H1 (cell line): ENCODE measurements around the gene USP12. TPM values are rescaled to one million over a fixed set of nuclear protein-coding genes. Genes with fewer than 3 reads are reported as not detected.

Source experiments
- CTCF ChIA-PET: fragments of 300-600 bp; sonication (Branson Sonifier 250); formaldehyde crosslinking; loops from one replicate; lab custom pipeline; 2021; ENCODE audit not compliant: partially characterized antibody; lab: Charles Lee
- POLR2A ChIA-PET: fragments of 300-600 bp; sonication (Branson Sonifier 250); formaldehyde crosslinking; loops from one replicate; lab custom pipeline; 2021; ENCODE audit warnings: inconsistent platforms; ENCODE audit not compliant: partially characterized antibody; lab: Charles Lee
- DNase-seq, 2 experiments: peaks; one replicate each; pipeline versions ENCODE4 v3.0.0 to v3.0.0-alpha.2; 2010 to 2022; ENCODE audit warnings: low spot score in 2 of 2, low read depth in 1 of 2, mixed read lengths in 1 of 2
- FAIRE-seq: peaks from 2 replicates; lab custom pipeline; 2011; peaks lifted over from hg19 to GRCh38; lab: Jason Lieb, UNC
- H2AFZ ChIP-seq: 2 replicates; pipeline ENCODE4 v1.8.1; 2012; ENCODE audit warnings: low read length, inconsistent platforms
- H2AK5ac ChIP-seq: 2 replicates; pipeline ENCODE4 v1.6.1; 2013; ENCODE audit warnings: low read depth, low read length
- H2BK120ac ChIP-seq: replicated peaks from 2 replicates; pipeline ENCODE3; 2013; ENCODE audit warnings: low read depth, low read length, inconsistent platforms
- H2BK12ac ChIP-seq: 2 replicates; pipeline ENCODE4 v1.6.1; 2013; ENCODE audit warnings: low read depth, low read length
- H2BK15ac ChIP-seq: 2 replicates; pipeline ENCODE4 v1.6.1; 2013; ENCODE audit warnings: low read length
- H2BK20ac ChIP-seq: 2 replicates; pipeline ENCODE4 v1.6.1; 2013; ENCODE audit warnings: low read length
- H2BK5ac ChIP-seq: 2 replicates; pipeline ENCODE4 v1.6.1; 2013; ENCODE audit warnings: low read depth, low read length
- H3K14ac ChIP-seq: 2 replicates; pipeline ENCODE4 v1.6.1; 2013; ENCODE audit warnings: inconsistent platforms; ENCODE audit not compliant: insufficient read length
- H3K18ac ChIP-seq: 2 replicates; pipeline ENCODE4 v1.6.1; 2013; ENCODE audit warnings: low read length; ENCODE audit errors: extremely low read depth
- H3K23ac ChIP-seq: 2 replicates; pipeline ENCODE4 v1.6.1; 2013; ENCODE audit warnings: inconsistent platforms; ENCODE audit not compliant: insufficient read length
- H3K23me2 ChIP-seq: 2 replicates; pipeline ENCODE4 v1.6.1; 2013; ENCODE audit warnings: low read depth, low read length
- H3K27ac ChIP-seq: 2 replicates; pipeline ENCODE4 v1.6.1; 2011; ENCODE audit warnings: low read depth, low read length, inconsistent platforms
- H3K27me3 ChIP-seq, 4 experiments: replicated peaks in 1 of 4; 1 replicate in 1 of 4; 2 replicates in 3 of 4; pipeline versions ENCODE4 v1.6.1 to v1.8.1; 2011 to 2013; ENCODE audit warnings: low read length in 3 of 4, mild to moderate bottlenecking in 3 of 4, inconsistent platforms in 2 of 4, mixed read lengths in 2 of 4, moderate library complexity in 1 of 4; ENCODE audit not compliant: control insufficient read depth in 3 of 4, insufficient read depth in 3 of 4; ENCODE audit errors: extremely low read depth in 1 of 4
- H3K36me3 ChIP-seq, 4 experiments: 2 replicates each; pipeline versions ENCODE4 v1.6.1 to v1.8.1; 2011 to 2013; ENCODE audit warnings: mild to moderate bottlenecking in 4 of 4, low read length in 3 of 4, moderate library complexity in 2 of 4, control low read depth in 1 of 4, inconsistent platforms in 1 of 4; ENCODE audit not compliant: insufficient read depth in 4 of 4, control insufficient read depth in 2 of 4
- H3K4ac ChIP-seq: replicated peaks from 2 replicates; pipeline ENCODE3; 2013; ENCODE audit warnings: low read length, low read depth, mixed read lengths, inconsistent platforms; ENCODE audit not compliant: insufficient read length
- H3K4me1 ChIP-seq, 4 experiments: replicated peaks in 1 of 4; 1 replicate in 1 of 4; 2 replicates in 3 of 4; pipeline versions ENCODE4 v1.6.1 to v1.8.1; 2011 to 2013; ENCODE audit warnings: low read length in 3 of 4, inconsistent platforms in 2 of 4, mixed read lengths in 1 of 4; ENCODE audit not compliant: insufficient read depth in 4 of 4, control insufficient read depth in 3 of 4
- H3K4me2 ChIP-seq, 2 experiments: 2 replicates each; pipeline versions ENCODE4 v1.6.1 to v1.8.1; 2011 to 2013; ENCODE audit warnings: low read depth in 2 of 2, low read length in 2 of 2, control low read depth in 1 of 2, inconsistent platforms in 1 of 2, mild to moderate bottlenecking in 1 of 2; ENCODE audit not compliant: insufficient read depth in 1 of 2
- H3K4me3 ChIP-seq, 4 experiments: fragments of 200-600, 300-600 bp in 1 of 4; sonication (generic), shearing (Covaris generic), sonication (Bioruptor Twin) in 1 of 4; 2 replicates each; pipeline versions ENCODE4 v1.5.1 to v1.8.1; 2011 to 2016; ENCODE audit warnings: low read length in 4 of 4, low read depth in 3 of 4, control low read depth in 2 of 4, inconsistent platforms in 2 of 4, mild to moderate bottlenecking in 2 of 4, mixed read lengths in 1 of 4, moderate library complexity in 1 of 4; ENCODE audit not compliant: insufficient read depth in 2 of 4; ENCODE audit errors: extremely low read depth in 1 of 4
- H3K56ac ChIP-seq: replicated peaks from 2 replicates; pipeline ENCODE3; 2013; ENCODE audit warnings: low read depth, mild to moderate bottlenecking, mixed read lengths, low read length, inconsistent platforms; ENCODE audit not compliant: insufficient read length
- H3K79me1 ChIP-seq: 2 replicates; pipeline ENCODE4 v1.6.1; 2013; ENCODE audit warnings: low read depth, low read length, control low read depth
- H3K79me2 ChIP-seq, 2 experiments: 2 replicates each; pipeline versions ENCODE4 v1.6.1 to v1.8.1; 2012 to 2013; ENCODE audit warnings: low read length in 2 of 2, mild to moderate bottlenecking in 2 of 2, inconsistent platforms in 1 of 2; ENCODE audit not compliant: insufficient read depth in 2 of 2, control insufficient read depth in 1 of 2
- H3K9ac ChIP-seq, 4 experiments: replicated peaks in 1 of 4; 1 replicate in 1 of 4; 2 replicates in 3 of 4; pipeline versions ENCODE4 v1.6.1 to v1.8.1; 2011 to 2013; ENCODE audit warnings: low read depth in 3 of 4, low read length in 3 of 4, control low read depth in 2 of 4, mild to moderate bottlenecking in 2 of 4, moderate library complexity in 2 of 4, inconsistent platforms in 1 of 4; ENCODE audit errors: extremely low read depth in 1 of 4
- H3K9me3 ChIP-seq, 2 experiments: 2 replicates each; pipeline versions ENCODE4 v1.6.1 to v1.8.1; 2012 to 2013; ENCODE audit warnings: mild to moderate bottlenecking in 2 of 2, moderate library complexity in 2 of 2, control low read depth in 1 of 2, inconsistent platforms in 1 of 2, low read depth in 1 of 2, low read length in 1 of 2, mixed read lengths in 1 of 2; ENCODE audit not compliant: insufficient read depth in 2 of 2
- H4K20me1 ChIP-seq, 2 experiments: replicated peaks in 1 of 2; 2 replicates each; pipeline versions ENCODE3 to v1.8.1; 2011 to 2013; ENCODE audit warnings: inconsistent platforms in 2 of 2, low read length in 2 of 2, mild to moderate bottlenecking in 1 of 2; ENCODE audit not compliant: insufficient read depth in 2 of 2, control insufficient read depth in 1 of 2
- H4K5ac ChIP-seq: 2 replicates; pipeline ENCODE4 v1.6.1; 2013; ENCODE audit warnings: low read length, low read depth, mixed read lengths, inconsistent platforms; ENCODE audit not compliant: insufficient read length
- H4K8ac ChIP-seq: 2 replicates; pipeline ENCODE4 v1.8.0; 2013; ENCODE audit warnings: mild to moderate bottlenecking, moderate library complexity, low read length, inconsistent platforms; ENCODE audit not compliant: insufficient read depth; ENCODE audit errors: extremely low read depth
- H4K91ac ChIP-seq: replicated peaks from 2 replicates; pipeline ENCODE3; 2013; ENCODE audit warnings: low read length, mixed read lengths, inconsistent platforms; ENCODE audit not compliant: insufficient read length
- BACH1 ChIP-seq: IDR thresholded peaks from 2 replicates; pipeline ENCODE4 v1.6.1; 2012; ENCODE audit warnings: low read length, improper control_type of control experiment
- CBX5 ChIP-seq: fragments of 300-800, 300-1000 bp; sonication (generic); IDR thresholded peaks from 2 replicates; pipeline ENCODE4 v1.7.1; 2016; ENCODE audit warnings: antibody characterized with exemption, low read length, low read depth
- CHD1 ChIP-seq: IDR thresholded peaks from 2 replicates; pipeline ENCODE4 v1.6.1; 2012; ENCODE audit warnings: low read depth, low read length, improper control_type of control experiment
- CHD2 ChIP-seq: IDR thresholded peaks from 2 replicates; pipeline ENCODE4 v1.6.1; 2012; ENCODE audit warnings: low read length, improper control_type of control experiment
- CREB1 ChIP-seq: IDR thresholded peaks from 2 replicates; pipeline ENCODE4 v1.6.1; 2012; ENCODE audit warnings: inconsistent platforms
- CTBP2 ChIP-seq: IDR thresholded peaks from 2 replicates; pipeline ENCODE4 v1.7.0; 2011; ENCODE audit warnings: borderline replicate concordance, mild to moderate bottlenecking, moderate library complexity, mixed read lengths, low read length; ENCODE audit not compliant: insufficient read depth, insufficient read length
- EZH2 ChIP-seq: fragments of 200-600 bp; sonication (generic); IDR thresholded peaks from 2 replicates; pipeline ENCODE4 v1.7.1; 2012; ENCODE audit warnings: low read depth, mild to moderate bottlenecking, moderate library complexity, low read length, inconsistent platforms; ENCODE audit not compliant: severe bottlenecking
- NANOG ChIP-seq: IDR thresholded peaks from 2 replicates; pipeline ENCODE4 v1.6.1; 2011; ENCODE audit warnings: low read length, low read depth, mild to moderate bottlenecking, inconsistent platforms; ENCODE audit not compliant: insufficient read depth, poor library complexity, severe bottlenecking
- NRF1 ChIP-seq: IDR thresholded peaks from 2 replicates; pipeline ENCODE4 v1.6.1; 2011; ENCODE audit warnings: mild to moderate bottlenecking, low read depth, low read length, improper control_type of control experiment
- SIN3A ChIP-seq, 2 experiments: IDR thresholded peaks in 1 of 2; conservative IDR thresholded peaks in 1 of 2; 2 replicates each; pipeline ENCODE4 v1.6.1; 2011 to 2012; ENCODE audit warnings: low read length in 2 of 2, improper control_type of control experiment in 1 of 2, low read depth in 1 of 2, mild to moderate bottlenecking in 1 of 2
- YY1 ChIP-seq: IDR thresholded peaks from 2 replicates; pipeline ENCODE4 v1.6.1; 2011; ENCODE audit warnings: low read depth, mild to moderate bottlenecking, low read length
- ZNF274 ChIP-seq: IDR thresholded peaks from 2 replicates; pipeline ENCODE4 v1.7.0; 2012; ENCODE audit warnings: low read length, borderline replicate concordance; ENCODE audit errors: extremely low read depth
- WGBS, 2 experiments: shearing (Covaris generic) in 1 of 2; methylation state at CpG; one replicate each; pipeline versions ENCODE4 v1.1.6 to v1.1.7; 2013 to 2015; ENCODE audit warnings: low lambda C conversion rate in 2 of 2, mixed read lengths in 2 of 2, inconsistent platforms in 1 of 2, low coverage in 1 of 2, missing lambda C conversion rate in 1 of 2; ENCODE audit not compliant: insufficient replicate concordance in 2 of 2, insufficient coverage in 1 of 2, insufficient read length in 1 of 2; ENCODE audit errors: extremely low coverage in 1 of 2, missing lambda C conversion rate in 1 of 2; 5-methylcytosine and 5-hydroxymethylcytosine counted together
- polyA plus RNA-seq, 7 experiments: library from polyadenylated mRNA; depleted of rRNA in 3 of 7; stranded (reverse) in 5 of 7; unstranded in 2 of 7; fragments of >200 nt in 5 of 7; fragments of 200-250 nt in 2 of 7; gene quantifications; 1 replicate in 5 of 7; 2 replicates in 1 of 7; 4 replicates in 1 of 7; pipeline versions ENCODE4 v1.2.1 to v1.2.3, GENCODE V29; 2011 to 2013; ENCODE audit warnings: missing spikeins in 2 of 7, mixed read lengths in 2 of 7
- total RNA-seq: library from RNA; stranded (reverse); fragmentation: NEBNext Ultra II Directional; extraction: Animal tissue kit (Norgen Biotek cat#: 25700); gene quantifications from 2 replicates; pipeline ENCODE4 v1.2.1, GENCODE V29; 2021
- TF ChIP-seq, protein P1 (sequence below): IDR thresholded peaks from 2 replicates; pipeline ENCODE4 v1.6.1; 2012; ENCODE audit warnings: low read length, inconsistent platforms

The USP12 gene
- total and polyA plus RNA-seq, 2 of the 8 experiments (the other 6 are each of a cell fraction or from before 2014, with no cell fraction given): 4.0 to 30.0 TPM

GRCh38 chr13:27088619-27089018 lies 83.0 kb downstream of the USP12 start:
- Histone ChIP-seq H2BK120ac (no peak overlapping the region), H2BK12ac (no peak overlapping the region), H2AFZ (no peak overlapping the region), H2BK20ac (no peak overlapping the region), H3K4me2 (no peak overlapping the region), H3K79me1 (no peaks in the 10 kb centered on the region), H2BK15ac (no peak overlapping the region), H4K20me1 (no peaks in the 10 kb centered on the region), H3K23ac (no peak overlapping the region), H3K4me3 (no peak overlapping the region), H3K23me2 (no peaks in the 10 kb centered on the region; the same call in 1 of the 2 replicates), H4K8ac (no peak overlapping the region), H2BK5ac (no peak overlapping the region), H3K9ac (no peak overlapping the region), H3K56ac (no peak overlapping the region), H3K36me3 (peaks cover 0 to 10% (median 4%) of the 10 kb centered on the region in 4 experiments; a peak in 2 of 8 replicates), H3K4ac (no peak overlapping the region), H3K18ac (no peak overlapping the region), H3K14ac (no peak overlapping the region), H3K79me2 (no peaks in the 10 kb centered on the region), H4K91ac (no peak overlapping the region), H2AK5ac (no peak overlapping the region), H3K4me1 (no peaks in the 10 kb centered on the region), H3K27me3 (no peaks in the 10 kb centered on the region), H3K9me3 (no peaks in the 10 kb centered on the region), H4K5ac (no peak overlapping the region), H3K27ac (no peak overlapping the region)
- ChIA-PET POLR2A (no interaction called here), CTCF (no interaction called here)
- no peak for DNase-seq
- 87% methylated on average over 3 of the region's 3 CpGs; no CpG with 5 or more reads in 1 of the 2 experiments for WGBS, 2 experiments
- no peak for FAIRE-seq
- TF ChIP-seq, protein P1, sequence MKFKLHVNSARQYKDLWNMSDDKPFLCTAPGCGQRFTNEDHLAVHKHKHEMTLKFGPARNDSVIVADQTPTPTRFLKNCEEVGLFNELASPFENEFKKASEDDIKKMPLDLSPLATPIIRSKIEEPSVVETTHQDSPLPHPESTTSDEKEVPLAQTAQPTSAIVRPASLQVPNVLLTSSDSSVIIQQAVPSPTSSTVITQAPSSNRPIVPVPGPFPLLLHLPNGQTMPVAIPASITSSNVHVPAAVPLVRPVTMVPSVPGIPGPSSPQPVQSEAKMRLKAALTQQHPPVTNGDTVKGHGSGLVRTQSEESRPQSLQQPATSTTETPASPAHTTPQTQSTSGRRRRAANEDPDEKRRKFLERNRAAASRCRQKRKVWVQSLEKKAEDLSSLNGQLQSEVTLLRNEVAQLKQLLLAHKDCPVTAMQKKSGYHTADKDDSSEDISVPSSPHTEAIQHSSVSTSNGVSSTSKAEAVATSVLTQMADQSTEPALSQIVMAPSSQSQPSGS: no peak
- TF ChIP-seq CHD2: no peak
- TF ChIP-seq BACH1: no peak
- TF ChIP-seq CHD1: no peak
- no peak for TF ChIP-seq SIN3A (conservative IDR thresholded peaks at IDR 0.05 in 1 of 2, IDR thresholded peaks at IDR 0.05 in 1 of 2; ENCODE audit: low read depth in 1 of 2, low read length in 2 of 2)
- TF ChIP-seq CTBP2: no peak
- TF ChIP-seq NRF1: no peak
- TF ChIP-seq CBX5: no peak
- TF ChIP-seq NANOG: no peak
- no peak for TF ChIP-seq EZH2
- no peak for TF ChIP-seq ZNF274
- TF ChIP-seq CREB1: no peak
- TF ChIP-seq YY1: no peak
